ENCODE measurements around the gene SUSD3. TPM values are rescaled to one million over a fixed set of nuclear protein-coding genes. Genes with fewer than 3 reads are reported as not detected.
"Not testable (repeated sequence)": the region's sequence is repeated elsewhere in the genome, so short reads cannot be mapped to it uniquely, and the experiment has no call there.

SUSD3 gene
- total RNA-seq, 1 donor from 2014 or later: not detected

DNA sequence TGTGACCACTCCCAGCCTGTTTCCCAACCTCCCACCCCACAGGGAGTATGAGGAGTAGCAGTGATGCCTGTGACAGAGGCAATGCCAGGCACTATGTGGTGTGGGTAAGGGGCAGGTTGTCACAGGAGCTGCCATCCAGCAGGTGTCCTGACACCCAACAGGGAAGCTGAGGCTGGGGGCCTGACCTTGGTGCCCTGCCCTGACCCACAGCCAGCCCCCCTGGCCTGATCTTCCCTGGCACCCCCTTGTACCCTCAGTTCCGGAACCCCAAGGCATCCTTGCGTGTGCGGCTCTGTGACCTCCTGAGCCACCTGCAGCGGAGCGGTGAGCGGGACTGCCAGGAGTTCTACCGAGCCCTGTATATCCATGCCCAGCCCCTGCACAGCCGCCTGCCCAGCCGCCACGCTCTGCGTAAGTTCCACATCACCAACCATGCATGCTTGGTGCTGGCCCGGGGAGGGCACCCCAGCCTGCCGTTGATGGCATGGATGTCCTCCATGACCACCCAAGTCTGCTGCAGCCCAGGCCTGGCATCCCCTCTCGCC lies 51.9 kb downstream of the SUSD3 start:
- DNase-seq (ENCODE audit: low read depth in 2 of 2): no peak

DNA sequence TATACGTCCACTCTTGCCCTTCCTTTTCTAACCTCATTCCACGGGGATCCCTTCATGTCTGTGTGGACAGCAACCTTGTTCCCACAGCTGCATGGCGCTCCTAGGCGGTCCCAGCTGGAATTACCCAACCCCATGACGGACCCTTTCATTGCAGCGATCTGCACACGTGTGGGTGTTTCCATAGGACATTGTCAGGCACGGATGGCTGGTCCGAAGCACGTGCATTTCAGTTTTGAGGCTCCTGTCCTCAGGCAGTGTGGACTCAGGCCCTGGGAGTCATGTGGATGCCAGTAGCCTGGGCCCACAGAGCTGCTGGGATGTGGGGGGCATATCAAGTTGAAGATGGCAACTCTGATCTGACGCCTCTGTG lies 52.5 kb downstream of the SUSD3 start:
- DNase-seq (ENCODE audit: low read depth in 2 of 2): no peak

DNA sequence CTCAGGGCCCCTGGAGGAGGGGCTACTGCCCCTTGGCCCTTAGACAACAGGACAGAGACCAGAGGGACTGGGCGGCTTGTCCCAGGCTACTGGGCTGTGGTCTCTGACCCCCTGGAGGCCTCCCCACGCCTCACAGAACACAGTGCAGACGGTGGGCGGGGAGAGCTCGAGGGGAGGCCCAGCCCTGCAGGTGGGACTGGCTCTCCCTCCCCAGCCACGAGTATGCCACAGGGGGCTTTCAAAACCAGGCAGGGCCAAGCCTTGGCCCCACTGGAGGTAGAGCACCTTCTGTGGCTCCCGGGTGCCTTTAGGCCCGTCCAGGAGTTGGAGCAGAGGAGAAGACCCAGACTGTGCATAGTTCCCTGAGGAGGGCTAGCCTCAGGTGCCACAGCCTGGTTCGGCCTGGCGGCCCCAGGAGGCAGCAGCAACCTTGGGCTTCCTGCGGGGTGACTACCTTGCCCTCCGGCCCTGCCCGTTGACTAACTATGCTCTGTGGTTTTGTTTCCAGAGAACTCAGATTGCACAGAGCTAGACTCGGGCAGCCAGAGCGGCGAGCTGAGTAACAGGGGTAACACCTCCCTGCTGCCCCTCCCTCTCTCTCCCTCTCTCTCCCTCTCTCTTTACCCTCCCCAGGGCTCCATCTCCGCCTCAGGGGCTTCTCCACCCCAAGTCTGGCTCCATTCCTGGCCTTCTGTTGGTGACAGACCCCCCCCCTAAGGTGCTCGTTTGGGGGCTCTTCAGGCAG lies 53.0 kb downstream of the SUSD3 start:
- no peak for DNase-seq (ENCODE audit: low read depth in 2 of 2)

DNA sequence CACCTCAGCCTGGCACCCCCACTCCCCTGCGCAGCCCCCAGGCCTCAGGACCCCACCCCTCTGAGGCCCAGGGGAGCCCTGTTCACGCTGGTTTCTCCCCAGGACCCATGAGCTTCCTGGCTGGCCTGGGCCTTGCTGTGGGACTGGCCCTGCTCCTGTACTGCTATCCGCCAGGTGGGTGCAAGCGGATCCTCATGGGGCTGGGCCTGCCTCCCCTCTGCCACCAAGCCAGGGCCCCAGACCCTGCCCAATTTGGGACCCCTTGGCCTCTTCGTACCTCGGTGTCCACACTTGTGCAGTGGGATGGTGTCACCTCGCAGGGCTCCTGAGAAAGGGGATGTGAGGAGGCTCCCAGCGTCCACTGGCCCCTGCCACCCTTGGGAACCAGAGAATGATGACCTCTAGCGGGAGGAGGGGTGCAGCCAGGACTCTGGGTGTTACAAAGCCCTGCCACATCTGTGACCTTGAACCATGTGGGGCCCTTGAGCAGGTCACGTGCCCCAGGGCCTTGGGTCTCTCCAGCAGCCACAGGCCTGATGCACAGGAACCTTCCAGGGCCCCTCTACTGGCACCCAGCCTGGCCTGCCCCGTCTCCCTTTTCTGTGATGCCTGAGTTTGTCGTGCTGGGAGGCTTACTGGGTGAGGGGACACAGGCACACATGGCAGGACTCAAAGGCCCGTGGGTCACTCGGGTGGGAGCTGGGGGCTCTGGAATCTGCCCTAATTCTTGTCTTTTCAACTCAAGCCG lies 53.8 kb downstream of the SUSD3 start:
- no peak for DNase-seq (ENCODE audit: low read depth in 2 of 2)

DNA sequence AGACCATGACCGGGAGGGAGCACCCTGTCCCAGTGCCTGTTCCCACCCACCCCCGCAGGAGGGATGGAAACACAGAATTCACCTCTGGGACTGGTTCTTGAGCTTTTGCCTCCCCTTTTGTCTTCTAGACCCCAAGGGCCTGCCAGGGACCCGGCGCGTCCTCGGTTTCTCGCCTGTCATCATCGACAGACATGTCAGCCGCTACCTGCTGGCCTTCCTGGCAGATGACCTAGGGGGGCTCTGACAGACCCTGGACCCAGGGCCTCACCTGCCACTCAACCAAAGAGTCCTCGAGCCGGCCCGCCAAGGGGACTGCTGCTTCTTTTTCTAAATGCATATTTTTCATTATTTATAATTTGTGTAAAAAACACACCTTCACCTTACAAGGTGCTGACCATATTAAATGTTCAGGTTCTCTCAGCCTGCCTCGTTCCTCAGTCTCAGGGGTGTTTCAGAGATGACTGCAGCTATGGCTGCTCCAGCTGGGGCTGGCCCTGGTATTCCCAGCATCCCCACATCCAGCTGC lies 54.4 kb downstream of the SUSD3 start:
- no peak for DNase-seq (ENCODE audit: low read depth in 2 of 2)

DNA sequence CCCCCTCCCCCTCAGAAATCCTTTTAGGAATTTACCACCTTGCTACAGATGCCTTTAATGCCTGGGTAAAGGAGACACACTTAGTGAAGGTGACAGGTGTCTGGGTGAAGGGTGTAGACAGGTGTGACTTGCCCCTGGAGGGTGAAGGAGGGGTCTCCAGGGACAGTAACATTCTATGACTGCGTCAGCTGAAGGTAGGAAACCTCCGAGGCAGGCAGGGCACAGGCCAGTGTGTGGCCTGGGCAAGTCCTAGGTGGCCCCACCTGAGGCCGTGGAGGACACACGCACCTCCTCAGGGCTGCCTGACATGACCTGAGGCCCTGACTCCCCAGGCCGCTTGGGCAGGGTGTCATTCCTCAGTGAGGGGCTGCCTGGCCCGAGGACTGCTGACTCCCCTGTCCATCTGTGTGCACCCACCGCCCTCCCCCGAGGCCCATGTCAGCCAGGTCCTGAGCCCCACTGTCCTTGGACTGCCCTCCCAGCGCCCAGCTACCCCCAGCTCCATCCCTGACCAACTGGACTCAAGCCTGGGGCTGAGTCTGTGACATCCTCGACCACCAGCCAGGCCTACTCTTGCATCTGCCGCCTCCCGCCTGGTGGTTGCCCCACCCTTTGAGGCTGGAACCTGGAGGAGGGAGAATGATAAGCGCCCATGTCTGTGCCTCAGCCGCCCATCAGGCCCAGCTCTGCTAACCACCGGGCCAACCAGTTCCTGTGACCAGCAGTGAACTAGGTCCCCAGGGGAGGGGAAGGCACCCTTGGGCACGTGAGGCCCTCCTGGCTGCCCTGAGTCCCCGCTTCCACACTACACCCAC lies 55.9 kb downstream of the SUSD3 start:
- DNase-seq (ENCODE audit: low read depth in 2 of 2): no peak

DNA sequence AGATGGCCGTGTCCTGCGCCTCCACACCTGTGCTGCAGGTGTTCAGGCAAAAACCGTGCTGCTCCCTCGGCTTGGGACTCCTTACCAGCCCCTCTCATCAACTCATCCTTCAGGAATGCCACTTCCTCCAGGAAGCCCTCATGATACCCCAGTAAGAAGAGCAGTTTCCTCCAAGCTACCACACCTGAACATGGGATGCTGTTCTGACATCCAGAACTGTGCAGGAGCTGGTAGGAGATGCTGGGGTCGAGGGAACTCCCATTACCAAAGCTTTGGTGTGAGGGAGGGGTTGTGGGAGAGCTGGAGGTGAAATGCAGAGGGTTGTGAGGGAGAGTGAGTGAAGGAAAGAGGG lies 56.5 kb downstream of the SUSD3 start:
- no peak for DNase-seq (ENCODE audit: low read depth in 2 of 2)

DNA sequence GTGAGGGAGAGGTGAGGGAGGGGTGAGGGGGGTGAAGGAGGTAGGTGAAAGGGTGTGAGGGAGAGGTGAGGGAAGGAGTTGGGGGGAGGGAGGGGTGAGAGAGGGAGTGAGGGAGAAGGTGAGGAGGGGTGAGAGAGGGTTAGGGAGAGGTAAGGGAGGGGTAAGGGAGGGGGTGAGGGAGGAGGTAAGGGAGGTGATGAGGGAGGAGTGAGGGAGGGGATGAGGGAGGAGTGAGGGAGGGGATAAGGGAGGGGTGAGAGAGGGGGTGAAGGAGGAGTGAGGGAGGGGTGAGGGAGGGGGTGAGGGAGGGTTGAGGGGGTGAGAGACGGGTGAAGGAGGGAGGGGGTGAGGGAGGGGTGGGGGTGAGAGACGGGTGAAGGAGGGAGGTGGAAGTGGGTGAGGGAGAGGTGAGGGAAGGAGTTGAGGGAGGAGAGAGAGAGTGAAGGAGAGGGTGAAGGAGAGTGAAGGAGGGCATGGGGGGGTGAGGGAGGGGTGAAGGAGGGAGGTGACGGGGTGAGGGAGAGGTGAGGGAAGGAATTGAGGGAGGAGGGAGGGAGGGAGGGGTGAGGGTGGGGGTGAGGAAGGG lies 57.1 kb downstream of the SUSD3 start:
- no peak for DNase-seq (ENCODE audit: low read depth in 2 of 2)

DNA sequence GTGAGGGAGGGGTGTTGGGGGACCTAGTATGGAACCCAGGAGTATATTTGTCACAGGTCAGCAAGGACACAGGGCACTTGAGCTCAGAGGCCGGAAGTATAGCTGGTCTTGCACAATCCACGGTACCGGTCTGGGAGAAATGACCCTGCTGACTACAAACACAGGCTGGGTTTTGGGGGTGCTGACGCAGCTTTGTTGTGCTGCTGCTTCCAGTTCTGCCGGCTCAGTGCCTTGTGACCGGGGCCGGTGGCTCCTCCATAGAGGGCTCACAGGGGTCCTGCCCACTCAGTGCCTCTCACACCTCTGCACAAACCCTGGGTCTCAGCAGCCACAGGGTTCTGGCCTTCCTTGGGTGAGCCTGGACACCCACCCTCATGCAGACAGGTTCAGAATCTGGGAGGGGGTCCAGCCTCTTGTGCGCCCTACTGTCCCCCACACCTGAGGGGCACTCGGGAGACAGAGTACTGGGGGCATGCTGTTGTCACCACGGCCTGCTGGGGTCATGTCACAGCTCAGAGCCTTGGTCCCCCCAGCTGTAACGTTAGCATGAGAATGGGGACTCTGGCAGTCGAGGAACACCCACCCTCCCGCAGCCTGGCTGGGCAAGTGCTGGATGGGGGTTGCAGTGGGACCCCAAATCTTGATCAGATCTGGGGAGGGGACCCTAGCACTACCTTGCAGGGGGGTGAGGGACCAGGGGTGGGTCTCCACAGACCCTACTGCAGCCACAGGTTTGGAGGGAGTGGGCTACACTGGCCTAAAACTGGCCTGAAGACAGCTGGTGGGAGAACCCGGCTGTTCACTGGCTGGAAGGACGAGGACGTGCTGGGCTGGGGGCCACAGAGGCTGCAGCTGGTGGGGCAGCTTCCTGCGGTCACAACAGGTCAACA lies 57.8 kb downstream of the SUSD3 start:
- DNase-seq (ENCODE audit: low read depth in 2 of 2): no peak

DNA sequence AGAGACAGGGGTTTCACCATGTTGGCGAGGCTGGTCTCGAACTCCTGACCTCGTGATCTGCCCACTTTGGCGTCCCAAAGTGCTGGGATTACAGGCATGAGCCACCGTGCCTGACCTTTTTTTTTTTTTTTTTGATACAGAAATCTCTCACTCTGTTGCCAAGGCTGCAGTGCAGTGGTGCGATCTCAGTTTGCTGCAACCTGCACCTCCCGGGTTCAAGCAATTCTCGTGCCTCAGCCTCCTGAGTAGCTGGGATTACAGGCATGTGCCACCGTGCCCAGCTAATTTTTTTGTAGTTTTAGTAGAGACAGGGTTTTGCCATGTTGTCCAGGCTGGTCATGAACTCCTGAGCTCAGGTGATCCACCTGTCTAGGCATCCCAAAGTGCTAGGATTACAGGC lies 59.0 kb downstream of the SUSD3 start:
- DNase-seq (ENCODE audit: low read depth in 2 of 2): not testable (repeated sequence)

DNA sequence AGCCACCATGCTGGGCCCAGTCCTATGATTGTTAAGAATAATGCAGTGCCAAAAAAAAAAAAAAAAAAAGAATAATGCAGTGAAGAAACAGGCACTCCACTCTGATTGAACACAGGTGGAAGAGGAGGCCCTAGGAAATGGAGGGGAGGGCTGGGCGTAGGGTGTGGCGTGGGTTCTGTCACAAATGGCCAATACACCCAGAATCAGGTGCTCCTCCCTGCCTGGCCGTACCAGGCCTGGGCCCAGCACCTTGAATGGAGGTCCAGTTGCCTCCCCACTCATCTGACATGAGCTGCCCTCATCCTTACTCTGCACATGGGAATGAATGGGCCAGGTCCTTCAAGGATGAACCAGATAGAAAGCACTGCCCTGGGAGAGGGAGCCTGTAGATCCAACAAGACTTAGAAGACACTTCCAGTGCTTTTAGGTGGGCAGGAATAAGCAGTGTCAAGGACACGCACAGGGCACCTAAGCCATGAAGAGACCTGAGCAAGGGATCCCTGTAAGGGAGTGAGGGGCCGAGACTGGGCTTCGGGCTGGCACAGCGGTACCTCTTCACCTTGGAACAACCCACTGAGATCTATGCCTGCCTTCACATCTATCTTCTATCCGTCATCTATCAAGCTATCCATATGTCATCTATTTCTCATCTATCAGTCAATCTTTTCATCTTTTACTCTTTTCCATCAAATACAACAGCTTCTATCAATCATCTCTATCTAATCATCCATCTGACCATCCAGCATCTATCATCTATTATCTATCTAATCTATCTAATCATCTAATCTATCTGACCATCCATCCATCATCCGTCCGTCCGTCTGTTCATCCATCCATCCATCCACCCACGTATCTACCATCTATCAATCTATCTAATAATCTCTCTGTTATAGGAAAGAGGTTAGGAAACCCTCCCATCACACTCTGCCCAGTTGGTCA lies 59.7 kb downstream of the SUSD3 start:
- DNase-seq (ENCODE audit: low read depth in 2 of 2): no peak

DNA sequence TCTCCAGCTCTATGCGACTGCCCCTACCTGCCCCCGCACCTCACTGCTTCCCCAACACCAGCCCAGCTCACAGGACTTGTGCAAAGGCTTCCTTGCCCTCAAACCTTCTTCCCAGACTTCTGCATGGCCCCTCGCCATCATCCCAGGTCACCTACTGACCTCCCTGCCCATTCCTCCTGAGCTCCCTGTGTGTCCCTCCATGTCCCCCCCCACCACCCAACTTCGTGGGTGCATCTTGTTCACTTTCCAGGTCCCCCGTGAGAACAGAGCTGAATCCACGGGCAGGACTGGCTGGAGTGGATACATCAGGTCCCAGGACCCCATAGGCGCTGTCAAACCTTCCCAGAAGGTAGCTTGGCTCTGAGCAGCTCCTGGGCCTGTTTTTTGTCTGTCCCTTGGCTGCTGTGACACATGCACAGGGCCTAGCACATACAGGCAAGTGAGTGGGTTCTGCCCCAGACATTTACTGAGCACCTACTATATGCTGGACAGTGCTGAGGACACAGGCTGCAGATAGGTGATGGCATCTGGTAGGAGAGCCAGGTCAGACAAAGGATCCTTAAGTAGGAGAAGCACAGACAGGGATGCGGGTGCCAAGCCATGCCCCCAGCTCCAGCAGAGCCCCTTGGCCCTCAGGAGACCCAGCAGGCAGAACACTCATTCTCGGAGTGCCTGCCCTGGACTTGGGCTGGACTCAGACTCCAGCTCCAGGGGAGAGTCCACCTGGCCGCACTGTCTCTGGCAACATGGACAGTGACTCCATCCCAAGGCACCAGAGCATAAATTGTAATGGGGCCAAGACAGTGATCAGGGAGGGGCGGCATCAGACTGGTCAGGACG lies 60.6 kb downstream of the SUSD3 start:
- DNase-seq (ENCODE audit: low read depth in 2 of 2): no peak

DNA sequence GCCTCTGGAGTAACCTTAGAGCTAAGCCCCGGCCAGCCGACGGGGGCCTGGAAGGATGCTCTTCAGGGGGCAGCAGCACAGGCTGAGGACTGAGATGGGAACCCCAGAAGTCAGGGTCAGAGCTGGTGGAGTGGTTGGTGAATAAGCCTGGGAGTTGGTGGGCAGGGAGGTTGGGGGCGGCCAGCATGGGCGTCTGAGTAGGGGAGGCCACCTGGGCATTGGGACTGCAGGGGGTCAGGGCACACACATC lies 61.1 kb downstream of the SUSD3 start:
- DNase-seq (ENCODE audit: low read depth in 2 of 2): no peak

DNA sequence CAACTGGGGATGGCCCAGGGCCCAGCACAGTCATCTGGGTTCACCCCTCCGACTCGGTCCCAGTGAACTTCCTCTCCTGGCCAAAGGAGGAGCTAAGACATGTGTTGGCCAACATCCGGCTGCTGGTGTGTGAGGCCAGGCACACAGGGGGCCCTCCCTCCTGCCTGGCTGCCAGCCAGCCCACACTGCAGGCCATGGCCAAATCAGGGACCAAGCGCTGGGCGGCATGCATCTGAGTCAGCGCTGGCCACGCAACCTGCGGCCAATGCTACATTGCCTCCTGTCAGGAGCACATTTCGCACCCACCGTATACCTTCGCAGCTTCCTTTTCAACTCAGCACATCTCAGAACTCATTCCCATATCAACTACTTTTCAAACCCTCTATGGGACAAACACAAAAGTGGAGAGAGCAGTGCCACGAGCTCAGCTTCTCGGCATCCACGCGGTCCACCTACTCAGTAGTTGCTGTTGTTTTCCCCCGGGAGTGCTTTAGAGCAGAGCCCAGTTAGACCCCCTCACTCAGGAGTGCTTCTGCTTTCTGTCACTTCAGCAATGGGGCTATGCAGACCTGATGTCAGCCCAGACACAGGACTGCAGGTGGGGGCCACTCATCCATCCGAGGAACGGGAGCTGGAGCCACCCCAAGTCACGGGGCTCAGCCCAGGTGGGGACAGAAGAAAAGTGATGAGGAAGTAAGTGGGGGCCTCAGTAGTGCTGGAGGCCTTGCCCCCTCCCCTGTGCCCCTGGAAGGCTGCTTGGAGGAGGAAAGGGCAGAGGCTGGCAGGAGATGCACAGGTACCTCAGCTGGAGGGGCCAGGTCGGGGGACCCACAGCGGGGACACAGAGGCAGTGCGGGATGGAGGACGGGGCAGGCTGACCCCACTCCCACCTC lies 61.7 kb downstream of the SUSD3 start:
- peak; percentile 72 to 91 for DNase-seq (ENCODE audit: low read depth in 2 of 2)

DNA sequence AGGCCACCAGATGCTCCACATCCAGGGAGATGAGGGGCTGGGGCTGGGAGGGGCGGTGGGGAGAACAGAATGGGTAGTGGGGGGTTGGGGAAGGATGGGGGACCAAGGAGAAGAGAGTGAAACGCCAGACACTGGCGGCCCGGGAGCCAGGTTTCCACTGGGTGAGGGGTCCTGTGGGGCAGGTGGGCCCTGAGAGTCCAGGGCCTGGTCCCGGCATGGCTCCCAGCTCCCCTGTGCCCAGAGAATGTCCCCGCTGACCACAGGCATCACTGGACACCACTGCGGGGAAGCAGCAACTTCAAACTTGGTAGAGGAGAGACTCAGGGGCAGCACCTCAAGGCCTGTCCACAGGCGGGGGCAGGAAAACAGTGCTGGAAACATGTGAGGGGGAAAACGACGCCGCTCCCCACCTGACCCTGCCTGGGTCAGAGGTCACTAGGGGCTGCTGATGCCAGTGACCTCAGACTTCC lies 62.4 kb downstream of the SUSD3 start:
- DNase-seq (ENCODE audit: low read depth in 2 of 2): no peak

DNA sequence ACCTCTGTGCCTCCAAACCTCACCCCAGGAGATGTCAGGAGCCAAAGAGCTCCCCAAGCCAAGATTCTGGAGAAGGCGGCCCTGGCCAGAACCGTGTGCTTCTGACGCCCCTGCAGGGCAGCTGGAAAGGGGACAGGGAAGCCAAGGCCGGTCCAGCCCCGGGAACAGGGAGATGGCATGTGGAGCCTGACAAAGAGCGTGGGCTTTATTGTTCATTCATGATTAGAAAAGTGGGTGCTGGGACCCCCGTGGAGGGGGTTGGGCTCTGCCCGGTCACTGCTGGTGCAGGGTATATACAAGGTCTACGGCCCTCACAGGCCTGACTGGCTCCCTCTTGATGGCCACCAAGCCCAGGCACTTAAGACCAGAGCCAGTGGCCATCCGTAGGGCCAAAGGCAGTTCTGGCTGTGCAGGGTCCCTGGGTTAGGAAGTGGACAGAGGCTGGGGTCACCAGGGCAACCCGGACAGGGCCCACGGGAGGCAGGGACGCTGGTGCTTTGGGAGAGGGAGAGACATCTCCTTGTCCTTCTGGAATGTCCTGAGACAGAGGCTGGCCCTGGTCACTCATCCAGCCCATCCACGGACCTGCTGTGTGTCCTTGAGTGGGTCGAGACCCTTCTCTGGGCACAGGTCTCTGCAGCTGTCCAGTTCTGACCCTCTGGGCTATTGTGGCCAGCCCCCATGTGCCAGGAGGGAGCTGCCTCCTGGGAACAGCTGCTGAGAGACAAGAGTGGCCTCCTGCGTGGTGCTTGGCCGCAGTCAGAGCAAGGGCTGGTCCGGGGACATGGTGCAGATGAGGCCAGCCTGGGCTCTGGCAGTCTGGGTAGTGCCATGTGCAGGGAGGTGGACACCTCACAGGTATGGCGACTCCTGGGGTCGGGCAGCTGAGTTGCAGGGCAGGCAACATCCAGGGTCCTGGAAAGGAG lies 63.1 kb downstream of the SUSD3 start:
- DNase-seq (ENCODE audit: low read depth in 2 of 2): no peak
